Neural progenitor cell (in vitro differentiated cells): ENCODE results near the gene ARSD.

Source experiments
- EZH2 ChIP-seq: fragments of 200-600 bp; sonication (generic); IDR thresholded peaks from 2 replicates; pipeline ENCODE4 v1.6.1; 2017; ENCODE audit warnings: antibody characterized with exemption, mild to moderate bottlenecking, moderate library complexity
- EZH2phosphoT487 ChIP-seq: fragments of 200-600 bp; sonication (generic); IDR thresholded peaks from 2 replicates; pipeline ENCODE4 v1.6.1; 2017; ENCODE audit warnings: antibody characterized with exemption
- TF ChIP-seq, protein P1 (sequence below): fragments of 200-600 bp; sonication (generic); IDR thresholded peaks from 2 replicates; pipeline ENCODE4 v1.5.1; 2017; ENCODE audit warnings: antibody characterized with exemption, mild to moderate bottlenecking

GRCh38 chrX:2931155-2931554 lies 2.0 kb upstream of the ARSD start:
- TF ChIP-seq, protein P1, sequence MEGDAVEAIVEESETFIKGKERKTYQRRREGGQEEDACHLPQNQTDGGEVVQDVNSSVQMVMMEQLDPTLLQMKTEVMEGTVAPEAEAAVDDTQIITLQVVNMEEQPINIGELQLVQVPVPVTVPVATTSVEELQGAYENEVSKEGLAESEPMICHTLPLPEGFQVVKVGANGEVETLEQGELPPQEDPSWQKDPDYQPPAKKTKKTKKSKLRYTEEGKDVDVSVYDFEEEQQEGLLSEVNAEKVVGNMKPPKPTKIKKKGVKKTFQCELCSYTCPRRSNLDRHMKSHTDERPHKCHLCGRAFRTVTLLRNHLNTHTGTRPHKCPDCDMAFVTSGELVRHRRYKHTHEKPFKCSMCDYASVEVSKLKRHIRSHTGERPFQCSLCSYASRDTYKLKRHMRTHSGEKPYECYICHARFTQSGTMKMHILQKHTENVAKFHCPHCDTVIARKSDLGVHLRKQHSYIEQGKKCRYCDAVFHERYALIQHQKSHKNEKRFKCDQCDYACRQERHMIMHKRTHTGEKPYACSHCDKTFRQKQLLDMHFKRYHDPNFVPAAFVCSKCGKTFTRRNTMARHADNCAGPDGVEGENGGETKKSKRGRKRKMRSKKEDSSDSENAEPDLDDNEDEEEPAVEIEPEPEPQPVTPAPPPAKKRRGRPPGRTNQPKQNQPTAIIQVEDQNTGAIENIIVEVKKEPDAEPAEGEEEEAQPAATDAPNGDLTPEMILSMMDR = no peak
- TF ChIP-seq EZH2 (no peak), EZH2phosphoT487 (no peak)
